C4-2B (cell line): ENCODE data around the gene SMCO1.
"Not testable (repeated sequence)": the region's sequence is repeated elsewhere in the genome, so short reads cannot be mapped to it uniquely, and the experiment has no call there.

Experiments used
- H3K27ac ChIP-seq: fragments of 450-650 bp; 2 replicates; pipeline ENCODE4 v1.5.1; 2017
- ZFX ChIP-seq: fragments of 450-650 bp; IDR thresholded peaks from 2 replicates; pipeline ENCODE4 v1.6.1; 2017
- TF ChIP-seq, protein P1 (sequence below): fragments of 450-650 bp; conservative IDR thresholded peaks from 2 replicates; pipeline ENCODE4 v1.5.1; 2017; ENCODE audit warnings: mild to moderate bottlenecking

SMCO1 gene

DNA sequence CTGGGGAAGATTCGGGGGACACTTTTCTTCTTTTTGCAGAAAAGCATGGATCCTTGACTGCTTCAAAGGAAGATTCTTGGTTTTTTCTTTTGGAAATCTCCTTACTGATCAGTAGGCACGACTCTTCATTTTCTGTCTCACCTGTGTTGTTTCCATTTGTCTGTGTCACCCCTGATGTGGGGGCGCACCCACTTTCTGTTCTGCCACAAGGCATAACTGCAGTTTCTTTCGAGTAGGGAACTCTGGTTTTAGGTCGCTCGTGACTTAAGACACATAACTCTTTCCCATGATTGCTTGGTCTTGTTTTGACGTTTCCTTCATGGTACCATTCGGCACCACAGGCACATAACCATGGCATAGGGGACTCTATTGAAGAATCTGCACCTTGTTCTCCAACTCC lies 42.9 kb downstream of the SMCO1 start:
- TF ChIP-seq, protein P1, sequence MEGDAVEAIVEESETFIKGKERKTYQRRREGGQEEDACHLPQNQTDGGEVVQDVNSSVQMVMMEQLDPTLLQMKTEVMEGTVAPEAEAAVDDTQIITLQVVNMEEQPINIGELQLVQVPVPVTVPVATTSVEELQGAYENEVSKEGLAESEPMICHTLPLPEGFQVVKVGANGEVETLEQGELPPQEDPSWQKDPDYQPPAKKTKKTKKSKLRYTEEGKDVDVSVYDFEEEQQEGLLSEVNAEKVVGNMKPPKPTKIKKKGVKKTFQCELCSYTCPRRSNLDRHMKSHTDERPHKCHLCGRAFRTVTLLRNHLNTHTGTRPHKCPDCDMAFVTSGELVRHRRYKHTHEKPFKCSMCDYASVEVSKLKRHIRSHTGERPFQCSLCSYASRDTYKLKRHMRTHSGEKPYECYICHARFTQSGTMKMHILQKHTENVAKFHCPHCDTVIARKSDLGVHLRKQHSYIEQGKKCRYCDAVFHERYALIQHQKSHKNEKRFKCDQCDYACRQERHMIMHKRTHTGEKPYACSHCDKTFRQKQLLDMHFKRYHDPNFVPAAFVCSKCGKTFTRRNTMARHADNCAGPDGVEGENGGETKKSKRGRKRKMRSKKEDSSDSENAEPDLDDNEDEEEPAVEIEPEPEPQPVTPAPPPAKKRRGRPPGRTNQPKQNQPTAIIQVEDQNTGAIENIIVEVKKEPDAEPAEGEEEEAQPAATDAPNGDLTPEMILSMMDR = no peak
- TF ChIP-seq ZFX = no peak

GRCh38 chr3:196471551-196471950 lies 43.6 kb downstream of the SMCO1 start:
- no peak overlapping the region for H3K27ac ChIP-seq
- TF ChIP-seq, protein P1 = no peak
- no peak for TF ChIP-seq ZFX

More for the DNA sequence above, 42.9 kb downstream of the SMCO1 start:
- H3K27ac ChIP-seq = no peak overlapping the region

DNA sequence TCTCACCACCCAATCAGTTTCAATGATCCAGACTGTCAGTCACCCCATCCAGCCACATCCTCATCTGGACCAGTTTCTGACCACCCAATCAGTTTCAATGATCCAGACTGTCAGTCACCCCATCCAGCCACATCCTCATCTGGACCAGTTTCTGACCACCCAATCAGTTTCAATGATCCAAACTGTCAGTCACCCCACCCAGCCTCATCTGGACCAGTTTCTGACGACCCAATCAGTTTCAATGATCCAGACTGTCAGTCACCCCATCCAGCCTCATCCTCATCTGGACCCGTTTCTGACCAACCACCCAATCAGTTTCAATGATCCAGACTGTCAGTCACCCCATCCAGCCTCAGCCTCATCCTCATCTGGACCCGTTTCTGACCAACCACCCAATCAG lies 45.0 kb downstream of the SMCO1 start:
- not testable (repeated sequence) for H3K27ac ChIP-seq

DNA sequence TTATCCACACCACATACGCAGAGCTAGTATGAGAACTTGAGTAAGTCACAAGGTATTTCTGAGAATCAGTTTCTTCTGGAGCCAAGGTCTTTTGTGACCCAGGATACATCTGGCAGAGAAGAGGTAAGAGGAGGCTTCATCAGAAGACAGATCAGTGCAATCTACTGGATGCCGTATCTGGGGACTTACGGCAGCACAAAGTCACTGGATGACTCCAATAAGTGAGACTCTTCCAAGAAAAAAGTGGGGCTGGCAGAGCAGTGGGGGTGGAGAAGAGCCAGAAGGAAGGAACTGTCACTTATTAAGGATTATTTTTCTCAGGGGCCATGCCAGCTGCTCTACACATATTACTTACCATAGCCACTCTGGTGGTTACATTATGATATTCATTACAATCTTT lies 51.3 kb downstream of the SMCO1 start:
- H3K27ac ChIP-seq = no peak overlapping the region
- TF ChIP-seq ZFX = no peak
- TF ChIP-seq, protein P1 = no peak

- H3K27ac ChIP-seq = no peak overlapping the region
- no peak for TF ChIP-seq ZFX
- TF ChIP-seq, protein P1 = no peak
Measured at GRCh38 chr3:196463478-196463756, 51.7 kb downstream of the SMCO1 start.

- H3K27ac ChIP-seq = not testable (repeated sequence)
Measured at GRCh38 chr3:196462680-196463477, 52.3 kb downstream of the SMCO1 start.

- H3K27ac ChIP-seq = no peak overlapping the region
- TF ChIP-seq, protein P1 = no peak
- TF ChIP-seq ZFX = no peak
Measured at GRCh38 chr3:196458063-196458462, 57.1 kb downstream of the SMCO1 start.

- H3K27ac ChIP-seq = not testable (repeated sequence)
Measured at GRCh38 chr3:196457470-196457869, 57.7 kb downstream of the SMCO1 start.
